HG03520 (cell line): ENCODE measurements around the gene CCDC85C.

ENCODE experiments used
- ATAC-seq: cut with Tn5 transposase; IDR thresholded peaks from one replicate; pipeline ENCODE4 v1.9.1; 2021; ENCODE audit warnings: mild to moderate bottlenecking, moderate library complexity; ENCODE audit not compliant: unreplicated experiment

Gene CCDC85C

DNA sequence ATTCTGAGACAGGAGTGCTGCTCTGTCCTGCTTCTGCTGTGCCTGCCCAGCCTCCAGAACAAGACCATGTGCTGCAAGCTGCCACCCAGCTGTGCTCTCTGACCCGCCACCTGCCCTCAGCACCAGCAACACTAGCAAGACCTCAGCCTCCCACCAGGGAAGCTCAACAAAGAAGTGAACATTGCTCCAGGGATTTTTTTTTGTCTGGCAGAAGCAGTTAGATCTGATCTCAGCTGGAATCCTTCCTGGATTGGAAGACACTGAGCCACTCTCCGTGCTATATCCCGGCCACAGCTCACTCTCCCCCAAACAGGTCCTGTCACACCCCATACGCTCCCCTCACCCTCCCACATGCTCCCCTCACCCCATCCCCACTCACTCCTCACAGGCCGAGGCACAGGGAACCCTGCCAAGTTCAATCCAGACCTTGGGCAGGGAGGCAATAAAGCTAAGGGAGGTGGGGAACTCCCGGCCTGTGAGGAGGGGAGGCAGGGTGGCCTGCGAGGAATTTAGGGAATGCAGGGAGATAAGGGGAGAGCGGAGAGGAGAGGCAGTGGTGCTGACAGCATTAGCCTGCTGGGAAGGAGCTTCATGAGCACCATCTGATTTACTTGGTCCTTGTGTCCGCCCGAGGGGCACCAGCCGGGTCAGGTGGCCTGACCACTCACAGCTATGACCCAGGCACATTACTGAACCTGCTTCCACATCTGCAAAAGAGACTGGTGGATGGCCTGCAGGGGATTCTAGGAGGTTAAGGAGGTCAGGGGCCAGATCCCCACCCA is 29.7 kb downstream of the CCDC85C start:
- ATAC-seq, result no peak

- no peak for ATAC-seq
Measured at GRCh38 chr14:99573436-99574098, 30.4 kb downstream of the CCDC85C start.

- no peak for ATAC-seq
Measured at GRCh38 chr14:99573000-99573330, 31.0 kb downstream of the CCDC85C start.

DNA sequence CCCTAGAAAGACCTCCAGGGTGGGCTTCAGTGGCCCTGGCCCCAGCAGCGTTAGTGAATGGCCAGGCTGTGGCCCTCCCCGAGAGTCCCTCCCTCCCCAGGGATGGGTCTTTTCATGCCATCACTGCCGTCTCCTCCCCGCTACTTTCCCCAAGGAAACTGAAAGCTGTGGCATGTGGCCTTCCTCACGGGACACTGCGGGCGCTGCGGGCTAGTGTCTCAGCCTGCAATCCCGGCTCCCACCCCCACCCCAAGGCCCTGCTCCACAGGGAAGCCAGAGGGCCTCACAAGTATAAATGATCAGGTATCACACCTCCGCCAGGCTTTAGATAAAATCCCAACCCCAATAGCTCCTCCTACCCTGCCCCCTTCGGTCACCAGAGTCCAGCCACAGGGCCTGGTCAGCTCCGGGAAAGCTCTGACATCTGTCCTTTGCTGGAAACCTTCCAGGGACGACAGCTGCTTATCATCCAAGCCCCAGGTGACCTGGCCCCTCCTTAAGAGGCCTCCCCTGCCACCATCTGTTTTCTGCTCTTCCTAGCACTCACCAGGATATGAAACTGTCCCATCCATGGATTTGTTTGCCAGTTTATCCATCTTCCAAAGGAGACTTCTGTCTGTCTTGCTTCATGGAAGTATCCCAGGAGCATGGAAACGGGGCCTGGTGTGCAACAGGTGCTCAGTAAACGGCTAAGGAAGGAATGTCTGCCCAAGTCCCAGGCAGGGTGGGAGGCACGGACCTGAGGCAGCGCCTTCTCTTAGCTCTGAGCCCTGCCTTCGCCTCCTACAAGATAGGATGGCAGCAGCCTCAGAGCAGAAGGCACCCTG is 31.6 kb downstream of the CCDC85C start:
- ATAC-seq, result no peak

DNA sequence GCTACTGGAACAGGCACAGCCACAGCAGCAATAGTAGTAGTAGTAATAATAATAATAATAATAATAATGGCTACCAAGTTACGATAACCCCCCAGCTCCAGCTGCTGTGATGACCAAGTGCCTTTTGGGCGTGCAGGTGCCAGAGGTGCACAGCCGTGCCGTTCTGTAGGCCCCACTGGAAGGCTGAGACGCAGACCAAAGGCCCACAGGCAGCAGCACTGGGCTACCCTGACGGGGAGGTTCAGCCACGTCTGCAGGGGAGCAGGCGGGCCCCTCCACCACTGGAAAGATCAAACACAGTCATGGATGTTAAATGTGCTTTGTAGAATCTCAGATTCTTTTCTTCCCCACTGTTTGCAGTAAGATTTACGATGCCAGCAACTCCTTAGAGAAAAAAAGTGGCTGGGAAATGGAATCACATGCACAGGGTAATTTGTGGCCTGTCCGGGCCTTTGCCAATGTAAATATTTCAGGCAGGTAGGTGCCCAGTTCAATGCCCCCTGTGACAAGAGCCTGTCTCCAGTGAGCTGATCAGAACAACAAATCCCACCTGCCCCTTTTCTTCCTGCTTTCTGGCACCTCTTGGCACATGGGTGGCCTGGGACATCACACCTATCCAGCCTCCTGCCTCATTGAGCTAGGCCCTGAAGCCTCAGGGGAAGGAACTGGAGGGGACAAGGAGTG is 32.6 kb downstream of the CCDC85C start:
- ATAC-seq, result no peak

GRCh38 chr14:99570544-99571302 is 33.3 kb downstream of the CCDC85C start:
- ATAC-seq, result no peak

DNA sequence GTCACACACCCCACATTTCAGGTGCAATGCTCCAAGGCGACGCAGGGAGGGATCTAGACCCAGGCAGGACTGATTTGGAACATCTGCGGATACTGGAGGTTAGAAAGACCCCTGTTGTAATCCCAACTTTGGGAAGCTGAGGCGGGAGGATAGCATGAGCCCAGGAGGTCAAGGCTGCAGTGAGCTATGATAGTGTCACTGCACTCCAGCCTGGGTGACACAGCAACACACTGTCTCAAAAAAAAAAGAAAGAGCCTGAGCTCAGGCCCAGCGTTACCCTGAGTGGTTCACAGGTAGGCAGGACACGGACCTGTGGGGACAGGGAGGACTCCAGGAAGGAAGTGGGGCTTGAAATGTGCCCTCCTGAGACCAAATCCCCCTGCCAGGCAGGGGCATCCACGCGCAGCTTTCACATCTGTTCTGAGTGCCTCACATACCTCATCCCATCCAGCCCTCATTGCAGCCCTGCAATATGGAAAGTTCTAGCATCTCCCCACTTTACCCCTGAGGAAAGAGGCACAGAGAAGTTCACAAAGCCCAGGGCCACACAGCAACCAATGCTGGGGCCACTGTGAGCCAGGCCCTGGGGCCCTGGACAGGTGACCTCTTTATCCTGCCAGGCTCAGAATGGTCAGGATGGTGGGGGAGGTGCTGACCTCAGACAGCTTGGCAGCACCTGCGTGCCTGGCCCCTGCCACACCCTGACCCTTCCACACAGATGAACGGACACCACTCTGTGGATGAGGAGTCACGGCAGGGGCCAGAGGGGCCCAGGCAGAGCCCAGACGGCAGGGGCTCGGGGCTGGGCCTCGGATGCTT is 34.1 kb downstream of the CCDC85C start:
- ATAC-seq, result no peak

GRCh38 chr14:99568567-99569560 is 35.1 kb downstream of the CCDC85C start:
- ATAC-seq, result no peak

- ATAC-seq, result no peak
Measured at GRCh38 chr14:99566390-99567354, 37.3 kb downstream of the CCDC85C start.

DNA sequence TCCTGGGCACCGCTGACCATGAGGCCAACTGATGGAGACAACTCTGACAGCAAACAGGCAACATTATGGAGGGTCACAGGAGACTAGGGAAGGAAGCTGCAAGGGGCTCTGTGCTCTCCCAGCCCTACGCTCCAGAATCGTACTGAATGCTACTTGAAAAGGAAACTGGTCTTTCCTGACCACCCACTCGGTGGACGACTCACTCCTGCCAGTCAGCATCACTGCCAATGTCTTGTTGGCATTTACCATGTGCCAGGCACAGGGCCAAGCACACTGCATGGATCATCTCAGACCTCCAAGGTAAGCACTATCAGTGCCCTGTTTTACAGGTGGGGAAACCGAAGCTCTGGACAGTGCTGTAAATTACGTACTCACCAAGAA is 38.0 kb downstream of the CCDC85C start:
- ATAC-seq, result no peak

DNA sequence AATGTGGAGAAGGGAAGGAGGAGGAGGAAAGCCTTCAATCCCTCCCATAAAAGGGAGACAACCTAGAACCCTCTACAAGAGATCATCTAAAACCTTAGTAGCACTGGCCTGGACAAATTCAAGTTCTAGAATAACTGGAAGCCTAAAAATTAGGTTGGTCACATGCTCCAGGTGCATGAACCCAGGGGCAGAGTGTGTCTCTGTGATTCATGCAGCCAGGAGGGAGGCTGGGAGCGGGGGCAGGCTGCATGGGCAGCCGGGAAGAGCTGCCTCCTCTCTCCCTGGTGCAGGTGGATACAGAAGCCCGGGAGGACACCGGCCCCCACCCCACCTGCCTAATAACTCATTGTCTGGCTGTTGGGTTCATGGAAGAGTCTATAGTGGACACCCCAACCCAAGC is 38.6 kb downstream of the CCDC85C start:
- ATAC-seq, result no peak

- ATAC-seq, result no peak
Measured at GRCh38 chr14:99564926-99565259, 39.1 kb downstream of the CCDC85C start.

- ATAC-seq, result no peak
Measured at GRCh38 chr14:99564256-99564925, 39.6 kb downstream of the CCDC85C start.

DNA sequence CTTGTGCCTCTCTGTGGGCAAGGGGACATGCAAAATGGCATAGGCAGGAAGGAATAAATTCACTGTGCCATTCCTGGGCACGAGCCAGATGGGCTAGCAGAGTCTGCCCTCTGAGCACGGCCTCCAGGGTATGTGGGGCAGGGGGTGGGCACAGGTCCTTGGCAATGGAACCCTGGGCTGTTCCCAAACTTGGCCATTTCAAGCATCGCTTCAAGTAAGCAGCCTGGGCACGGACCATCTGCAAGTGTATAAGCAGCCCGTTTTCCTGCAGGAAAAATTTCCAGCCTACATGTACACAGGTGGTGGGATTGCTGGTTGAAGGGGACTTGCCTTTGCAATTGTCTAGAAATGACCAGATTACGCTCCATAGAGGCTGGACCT is 40.3 kb downstream of the CCDC85C start:
- ATAC-seq, result no peak

- no peak for ATAC-seq
Measured at GRCh38 chr14:99562856-99563748, 40.9 kb downstream of the CCDC85C start.

DNA sequence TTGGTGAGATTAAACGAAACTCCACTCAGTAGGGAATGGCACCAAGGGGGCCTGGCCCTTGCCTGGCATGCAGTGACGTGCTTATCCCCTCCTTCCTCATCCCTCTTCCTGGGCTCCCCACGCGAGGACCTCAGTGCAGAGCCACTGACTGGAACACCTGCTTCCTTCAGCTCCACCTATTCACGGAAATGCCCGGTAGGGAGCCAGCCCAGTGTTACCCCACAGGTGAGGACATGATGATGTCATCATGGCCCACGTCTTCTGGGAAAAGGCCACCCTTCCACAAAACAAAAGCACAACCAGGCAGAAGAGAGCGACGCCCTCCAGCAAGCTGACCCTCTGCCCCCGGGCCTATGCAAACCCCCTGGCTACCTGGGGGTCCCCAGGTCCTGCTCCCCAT is 42.1 kb downstream of the CCDC85C start:
- ATAC-seq, result no peak
